Effector memory CD4-positive, alpha-beta T cell (primary cell): ENCODE measurements around the gene MYL1.

Source experiments
- DNase-seq, 3 donors: peaks; one replicate each; pipeline ENCODE4 v3.0.0-alpha.2; 2020
- H3K27ac ChIP-seq: 2 replicates; pipeline ENCODE4 v1.7.0; 2013; ENCODE audit warnings: mild to moderate bottlenecking, low read length, moderate library complexity; ENCODE audit not compliant: insufficient read depth, poor library complexity, severe bottlenecking
- H3K27me3 ChIP-seq: replicated peaks from 2 replicates; pipeline ENCODE4 v1.7.0; 2013; ENCODE audit warnings: mild to moderate bottlenecking, low read length; ENCODE audit not compliant: insufficient read depth, control insufficient read depth, poor library complexity, severe bottlenecking
- H3K36me3 ChIP-seq: 2 replicates; pipeline ENCODE4 v1.7.0; 2013; ENCODE audit warnings: mild to moderate bottlenecking, low read length, moderate library complexity; ENCODE audit not compliant: control insufficient read depth, insufficient read depth
- H3K4me1 ChIP-seq: 2 replicates; pipeline ENCODE4 v1.7.0; 2013; ENCODE audit warnings: low read length, mild to moderate bottlenecking; ENCODE audit not compliant: control insufficient read depth, insufficient read depth, poor library complexity, severe bottlenecking
- H3K4me3 ChIP-seq: 2 replicates; pipeline ENCODE4 v1.7.0; 2013; ENCODE audit warnings: low read length, low read depth, mild to moderate bottlenecking; ENCODE audit not compliant: insufficient read depth, poor library complexity, severe bottlenecking
- H3K9me3 ChIP-seq: 2 replicates; pipeline ENCODE4 v1.7.0; 2013; ENCODE audit warnings: mild to moderate bottlenecking, low read length, moderate library complexity; ENCODE audit not compliant: control insufficient read depth

MYL1 gene

DNA sequence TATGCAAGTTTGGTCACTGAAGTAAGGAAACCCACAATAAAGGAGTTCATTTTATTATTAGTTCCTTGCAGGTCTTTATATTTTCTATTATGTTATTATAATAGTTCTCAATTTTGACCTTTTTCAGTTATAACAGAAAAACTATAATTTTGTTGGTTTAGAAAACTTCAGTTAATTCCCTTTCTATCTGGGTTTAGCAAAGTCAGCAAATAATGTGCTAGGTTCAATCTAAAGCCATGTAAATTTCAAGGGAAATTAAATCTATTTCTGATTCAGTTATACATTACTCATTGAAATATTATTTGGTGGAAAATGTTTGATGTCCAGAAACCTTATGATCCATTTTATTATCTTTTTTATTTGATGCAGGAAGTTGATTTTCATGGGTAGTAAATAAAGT, 43.7 kb downstream of the MYL1 start:
- no peaks in the 10 kb centered on the region for H3K27me3 ChIP-seq
- no peaks in the 10 kb centered on the region for H3K36me3 ChIP-seq
- no peaks in the 10 kb centered on the region for H3K9me3 ChIP-seq
- no peaks in the 10 kb centered on the region for H3K4me1 ChIP-seq
- no peak for DNase-seq
- H3K27ac ChIP-seq, result no peak overlapping the region
- no peak overlapping the region for H3K4me3 ChIP-seq

DNA sequence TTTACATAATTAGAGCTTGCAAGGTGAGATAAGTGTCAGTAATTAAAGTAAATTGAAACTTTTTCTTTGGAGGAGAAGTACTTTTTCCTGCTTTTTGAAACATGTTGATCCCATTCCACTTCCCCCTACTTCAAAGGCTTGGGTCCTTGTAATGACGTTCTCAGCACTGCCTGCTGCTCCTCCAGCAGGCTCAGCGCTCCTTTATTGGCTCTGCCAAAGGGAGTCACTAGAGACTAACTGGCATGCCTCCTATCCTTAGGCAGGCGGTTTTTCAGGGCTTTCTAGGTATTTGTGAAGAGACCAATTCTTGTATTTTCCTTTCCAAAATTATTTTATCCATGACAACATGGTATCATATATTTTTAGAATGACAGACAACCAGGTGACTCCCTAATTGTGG, 45.8 kb downstream of the MYL1 start:
- no peaks in the 10 kb centered on the region for H3K4me1 ChIP-seq
- no peaks in the 10 kb centered on the region for H3K27me3 ChIP-seq
- no peak overlapping the region for H3K4me3 ChIP-seq
- no peaks in the 10 kb centered on the region for H3K9me3 ChIP-seq
- H3K27ac ChIP-seq, result no peak overlapping the region
- DNase-seq, result no peak
- no peaks in the 10 kb centered on the region for H3K36me3 ChIP-seq

DNA sequence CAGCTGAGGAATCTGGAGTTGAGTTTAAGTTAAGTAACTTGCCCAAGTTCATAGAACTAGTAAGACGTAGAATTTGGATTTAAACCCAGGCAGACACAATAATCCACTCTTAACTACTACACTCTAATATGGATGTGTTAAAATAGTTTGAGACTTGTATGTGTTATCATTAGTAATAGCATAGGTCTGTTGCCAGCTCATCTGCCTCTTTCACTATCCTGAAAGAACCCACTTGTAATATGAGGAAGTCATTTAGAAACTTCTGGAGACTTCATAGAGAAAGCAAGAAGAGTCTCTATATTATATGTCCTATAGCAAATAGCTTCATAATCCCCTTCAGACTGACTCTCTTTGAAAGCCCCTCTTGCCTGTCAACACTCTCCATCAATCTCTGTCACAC, 46.7 kb downstream of the MYL1 start:
- no peaks in the 10 kb centered on the region for H3K9me3 ChIP-seq

DNA sequence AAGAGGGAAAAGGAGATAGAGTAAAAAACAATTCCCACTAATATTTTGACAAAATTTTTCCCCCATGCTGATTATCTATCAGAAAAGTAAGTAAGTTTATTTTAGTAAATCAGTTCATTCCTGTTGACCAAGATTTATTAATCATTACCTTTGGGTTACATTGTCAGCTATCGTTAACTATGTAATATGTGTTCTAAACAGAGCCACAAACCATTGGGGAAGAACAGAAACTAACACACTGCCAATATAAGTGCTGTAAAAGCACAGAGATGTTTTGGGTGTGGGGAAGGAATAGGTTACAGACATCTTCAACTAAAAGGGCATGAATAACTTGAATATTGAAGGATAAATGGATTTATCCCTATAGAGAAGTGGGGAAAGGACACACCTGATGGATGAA, 47.3 kb downstream of the MYL1 start:
- Histone ChIP-seq H3K4me1 (no peaks in the 10 kb centered on the region), H3K9me3 (no peaks in the 10 kb centered on the region), H3K36me3 (no peaks in the 10 kb centered on the region), H3K4me3 (no peak overlapping the region), H3K27me3 (no peaks in the 10 kb centered on the region), H3K27ac (no peak overlapping the region)
- no peak for DNase-seq

More for the DNA sequence above, 46.7 kb downstream of the MYL1 start:
- Histone ChIP-seq H3K27me3 (no peaks in the 10 kb centered on the region), H3K27ac (no peak overlapping the region), H3K4me3 (no peak overlapping the region), H3K36me3 (no peaks in the 10 kb centered on the region), H3K4me1 (no peaks in the 10 kb centered on the region)
- DNase-seq, result no peak

DNA sequence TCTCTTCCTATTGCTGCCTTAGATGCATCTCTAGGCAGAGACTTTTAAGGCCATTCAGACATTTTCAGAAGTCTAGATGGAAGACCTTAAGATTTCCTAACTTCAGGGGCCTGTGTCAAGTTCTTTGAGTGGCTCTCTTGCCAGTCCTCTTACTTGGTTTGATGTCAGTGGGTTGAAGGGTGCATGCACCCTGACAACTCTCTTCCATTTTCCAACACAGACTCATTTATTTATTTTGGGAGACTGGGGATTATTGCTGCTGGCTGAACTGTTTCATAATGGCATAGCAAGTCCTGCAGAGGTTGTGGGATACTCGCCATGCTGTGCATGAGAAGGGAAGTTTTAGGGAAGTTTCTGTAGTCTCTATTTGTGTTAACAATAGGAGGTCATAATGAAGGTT, 50.7 kb downstream of the MYL1 start:
- Histone ChIP-seq H3K4me3 (no peak overlapping the region), H3K36me3 (no peaks in the 10 kb centered on the region), H3K27ac (no peak overlapping the region), H3K9me3 (no peaks in the 10 kb centered on the region), H3K27me3 (no peaks in the 10 kb centered on the region), H3K4me1 (no peaks in the 10 kb centered on the region)
- no peak for DNase-seq

DNA sequence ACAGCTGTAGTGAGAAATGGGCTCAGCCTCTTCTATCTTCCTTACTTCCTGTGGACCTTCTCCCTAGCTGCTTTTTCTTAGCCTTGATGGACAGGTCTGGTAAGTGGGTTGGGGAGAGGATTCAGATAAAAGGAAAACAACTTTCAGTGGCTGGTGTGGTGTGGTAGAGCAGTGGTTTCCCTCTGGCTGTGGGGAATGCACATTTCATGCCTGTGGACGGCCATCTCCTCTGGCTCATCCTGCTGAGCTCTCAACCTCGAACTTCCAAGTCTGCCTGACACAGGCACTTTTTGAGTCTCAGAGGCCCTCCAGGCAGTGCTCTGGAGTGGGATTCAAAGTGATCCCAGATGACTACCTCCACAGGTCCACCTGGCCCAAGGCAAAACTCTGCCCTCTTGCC, 51.1 kb downstream of the MYL1 start:
- no peaks in the 10 kb centered on the region for H3K27me3 ChIP-seq
- no peak overlapping the region for H3K4me3 ChIP-seq
- H3K4me1 ChIP-seq, result no peaks in the 10 kb centered on the region
- DNase-seq, result no peak
- H3K9me3 ChIP-seq, result no peaks in the 10 kb centered on the region
- H3K36me3 ChIP-seq, result no peaks in the 10 kb centered on the region
- H3K27ac ChIP-seq, result no peak overlapping the region

DNA sequence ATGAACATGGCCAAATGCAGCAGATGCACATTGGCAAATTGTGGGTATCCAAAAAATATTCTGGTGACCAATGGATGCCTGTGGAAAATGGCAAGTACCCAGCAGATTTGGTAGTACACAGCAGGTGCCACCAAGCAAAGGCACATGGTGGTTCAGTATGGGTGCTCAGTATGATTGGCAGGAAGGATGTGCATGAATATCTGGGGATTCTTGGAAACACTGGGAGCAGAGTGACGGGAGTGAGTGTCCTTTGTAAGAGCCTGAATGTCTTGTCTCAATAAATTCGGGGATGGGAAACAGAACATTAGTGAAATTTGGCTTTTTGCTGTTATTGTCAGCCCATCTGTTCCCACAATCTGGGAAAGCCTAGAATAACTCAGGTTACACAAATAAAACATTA, 52.9 kb downstream of the MYL1 start:
- Histone ChIP-seq H3K4me3 (no peak overlapping the region), H3K4me1 (no peaks in the 10 kb centered on the region), H3K27me3 (no peaks in the 10 kb centered on the region), H3K36me3 (no peaks in the 10 kb centered on the region), H3K27ac (no peak overlapping the region), H3K9me3 (no peaks in the 10 kb centered on the region)
- no peak for DNase-seq

DNA sequence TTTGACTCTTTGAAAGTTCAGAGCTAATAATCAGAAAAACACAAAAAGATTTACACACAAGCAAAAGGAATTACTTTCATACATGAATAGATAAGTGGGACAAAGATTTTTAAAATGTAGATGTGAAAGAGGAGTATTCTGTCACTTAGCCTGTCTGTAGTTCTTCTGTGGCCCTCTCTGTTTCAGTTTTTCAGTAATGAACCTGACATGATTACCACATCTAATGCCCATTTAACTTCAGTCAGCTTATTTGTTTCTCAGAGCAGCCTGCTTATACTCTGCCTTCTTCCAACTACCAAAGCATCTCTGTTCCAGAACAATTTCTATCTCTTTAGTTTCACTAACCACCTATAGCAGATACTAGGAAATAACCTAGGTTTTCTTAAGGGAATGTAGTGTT, 55.3 kb downstream of the MYL1 start:
- no peak for DNase-seq
- no peaks in the 10 kb centered on the region for H3K27me3 ChIP-seq
- no peak overlapping the region for H3K27ac ChIP-seq
- no peaks in the 10 kb centered on the region for H3K36me3 ChIP-seq
- H3K4me3 ChIP-seq, result no peak overlapping the region
- no peaks in the 10 kb centered on the region for H3K9me3 ChIP-seq
- H3K4me1 ChIP-seq, result no peaks in the 10 kb centered on the region

DNA sequence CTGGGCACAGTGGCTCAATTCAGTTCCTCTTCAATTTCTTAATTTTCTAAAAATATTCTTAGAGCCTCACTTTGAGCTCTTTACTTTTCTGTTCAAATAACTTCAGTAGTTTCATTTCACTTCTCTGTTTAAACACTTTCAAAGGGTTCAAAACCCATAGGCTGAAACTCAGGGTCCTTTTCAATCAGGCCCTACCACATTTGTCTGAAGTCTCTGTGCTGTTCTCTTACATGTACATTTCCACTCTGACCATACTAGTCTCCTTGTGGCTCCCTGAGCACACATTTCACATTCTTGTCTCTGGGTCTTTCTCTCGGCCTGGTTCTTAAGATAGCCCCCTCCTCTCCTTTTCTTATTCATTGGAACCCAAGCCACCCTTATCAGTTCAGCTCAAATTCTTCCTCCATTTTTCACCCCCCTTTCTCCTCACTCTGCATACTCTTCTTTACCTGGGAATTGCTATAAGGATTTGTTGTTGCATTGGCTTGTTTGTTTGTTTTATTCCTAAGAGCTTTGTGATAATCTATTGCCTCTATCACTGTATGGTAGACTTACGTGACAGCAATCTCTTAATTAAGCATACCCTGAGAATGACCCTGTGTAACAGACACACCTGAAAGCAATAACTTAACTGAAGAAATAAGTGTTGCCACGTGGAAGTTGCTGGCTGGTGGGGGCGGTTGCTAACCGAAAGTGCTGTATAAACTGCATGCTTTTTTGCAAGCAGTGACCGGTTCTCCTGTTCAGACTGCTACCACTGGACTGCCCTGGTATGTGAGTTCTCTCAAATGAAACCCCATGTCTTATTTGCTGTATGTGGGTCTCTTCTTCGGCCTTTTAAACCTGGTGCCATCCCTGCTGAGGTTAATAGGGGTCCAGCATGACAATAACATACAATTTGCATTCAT, 62.0 kb downstream of the MYL1 start:
- H3K9me3 ChIP-seq, result no peaks in the 10 kb centered on the region
- H3K27ac ChIP-seq, result no peak overlapping the region
- no peaks in the 10 kb centered on the region for H3K27me3 ChIP-seq
- no peaks in the 10 kb centered on the region for H3K36me3 ChIP-seq
- no peak overlapping the region for H3K4me3 ChIP-seq
- DNase-seq, result no peak
- no peaks in the 10 kb centered on the region for H3K4me1 ChIP-seq

DNA sequence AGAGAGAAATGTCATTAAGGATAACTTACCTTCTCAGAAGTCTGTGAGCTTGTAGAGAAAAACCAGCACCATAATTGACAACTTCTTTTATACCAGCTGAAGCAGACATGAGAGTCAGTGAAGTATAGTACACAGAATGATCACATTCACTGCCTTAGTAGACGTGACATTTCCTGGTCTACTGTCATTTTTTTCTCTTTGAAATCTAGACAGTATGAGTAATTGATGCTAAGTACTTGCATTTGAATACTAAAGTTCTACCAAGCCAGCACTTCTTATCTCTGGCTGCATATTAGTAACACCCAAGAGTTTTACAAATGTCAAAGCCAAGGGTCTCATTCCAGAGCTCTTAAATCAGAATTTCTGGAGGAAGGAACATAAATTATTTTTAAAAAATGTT, 64.4 kb downstream of the MYL1 start:
- Histone ChIP-seq H3K36me3 (no peaks in the 10 kb centered on the region), H3K27me3 (no peaks in the 10 kb centered on the region), H3K9me3 (no peaks in the 10 kb centered on the region), H3K27ac (no peak overlapping the region), H3K4me1 (no peaks in the 10 kb centered on the region), H3K4me3 (no peak overlapping the region)
- DNase-seq, result no peak
